ENCODE results near the gene PRICKLE4.

Gene PRICKLE4

DNA sequence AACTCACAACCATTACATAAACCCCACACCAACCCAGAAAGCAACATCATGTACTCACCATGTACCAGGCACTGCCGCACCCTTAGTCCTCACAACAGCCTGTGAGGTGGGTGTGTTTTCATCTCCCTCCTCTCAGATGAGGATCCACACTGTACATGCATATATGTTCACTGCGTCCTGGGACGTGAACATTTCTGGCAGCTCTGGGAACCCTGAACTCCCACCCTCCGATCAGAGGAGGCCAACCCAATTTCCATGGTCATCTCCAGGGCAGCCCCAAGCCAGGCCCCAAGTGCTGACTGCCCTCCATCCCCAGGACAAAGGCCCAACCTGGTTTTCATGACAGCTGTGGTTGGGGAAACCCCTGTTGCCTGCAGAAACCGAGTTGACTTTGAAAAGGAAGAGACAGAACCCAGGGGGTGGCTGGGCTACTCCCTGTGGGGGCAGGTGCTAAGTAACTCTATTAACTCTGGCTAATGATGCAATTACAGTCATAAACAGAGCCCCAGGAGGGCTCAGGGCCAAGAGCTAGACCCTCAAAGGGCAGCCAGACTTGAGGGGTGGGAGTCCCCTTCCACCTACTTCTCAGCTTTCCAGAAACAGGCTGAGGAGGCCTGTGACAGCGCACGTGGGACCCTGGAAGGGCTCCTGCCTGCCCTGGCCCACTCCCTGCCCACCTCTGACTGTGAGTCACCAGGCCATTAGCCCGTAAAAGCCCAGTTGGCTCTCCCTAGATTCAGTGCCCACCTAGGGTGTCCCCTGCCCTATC, 47.8 kb upstream of the PRICKLE4 start:
- Histone ChIP-seq H3K4me3 (ENCODE audit: low read length) (peak overlapping the region; percentile 74), H3K9ac (ENCODE audit: low read length) (peak overlapping the region; percentile 59; the same call in 1 of the 2 replicates)

DNA sequence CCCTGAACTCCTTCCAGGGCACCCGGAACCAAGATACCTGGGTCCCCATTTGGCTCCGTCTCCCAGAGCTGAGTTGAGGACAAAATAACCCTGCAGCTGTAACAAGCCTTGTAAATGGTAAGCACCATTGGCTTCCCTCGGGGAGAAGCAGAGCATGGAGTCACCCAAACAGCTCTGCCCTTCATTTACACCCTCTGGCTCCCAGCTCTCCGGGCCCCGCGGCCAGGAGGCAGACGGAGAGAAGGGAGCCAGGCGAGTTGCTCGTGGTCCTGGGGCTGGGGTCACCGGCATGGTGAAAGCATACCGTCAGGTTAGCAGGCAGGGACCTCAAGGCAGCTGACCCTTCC, 47.2 kb upstream of the PRICKLE4 start:
- Histone ChIP-seq H3K4me2 (ENCODE audit: low read depth, low read length) (peak overlapping the region; percentile 99), H3K9me3 (replicated peaks; ENCODE audit: insufficient read depth, low read length) (no peaks in the 10 kb centered on the region), H3F3A (ENCODE audit: insufficient read depth, low read length) (peaks cover 19% of the 10 kb centered on the region), H3K27ac (ENCODE audit: low read length) (peak overlapping the region; percentile 80), H3K4me3 (ENCODE audit: low read length) (peak overlapping the region; percentile 74), H2AFZ (ENCODE audit: low read length) (peak overlapping the region; percentile 77), H4K20me1 (ENCODE audit: insufficient read depth, low read length) (no peaks in the 10 kb centered on the region), H3K79me2 (ENCODE audit: low read length) (peaks cover 48% of the 10 kb centered on the region), H3K4me1 (ENCODE audit: low read length) (peaks cover 20% of the 10 kb centered on the region), H3K36me3 (replicated peaks; ENCODE audit: insufficient read depth, low read length) (no peaks in the 10 kb centered on the region), H3K9me2 (replicated peaks; ENCODE audit: insufficient read depth, low read length) (no peaks in the 10 kb centered on the region), H3K27me3 (replicated peaks; ENCODE audit: insufficient read depth, low read length) (no peaks in the 10 kb centered on the region), H3K9ac (ENCODE audit: low read length) (peak overlapping the region; percentile 59; the same call in 1 of the 2 replicates)
- no peak for DNase-seq
- TF ChIP-seq CTCF (IDR thresholded peaks at IDR 0.05; ENCODE audit: low read length) (no peak), EZH2phosphoT487 (IDR thresholded peaks at IDR 0.05; ENCODE audit: low read length) (no peak), EZH2 (optimal IDR thresholded peaks at IDR 0.05; ENCODE audit: low read depth, low read length) (no peak)

More for the DNA sequence above, 47.8 kb upstream of the PRICKLE4 start:
- TF ChIP-seq CTCF (IDR thresholded peaks at IDR 0.05; ENCODE audit: low read length) (no peak), EZH2phosphoT487 (IDR thresholded peaks at IDR 0.05; ENCODE audit: low read length) (no peak), EZH2 (optimal IDR thresholded peaks at IDR 0.05; ENCODE audit: low read depth, low read length) (no peak)
- Histone ChIP-seq H2AFZ (ENCODE audit: low read length) (peak overlapping the region; percentile 77; the same call in 1 of the 2 replicates), H4K20me1 (ENCODE audit: insufficient read depth, low read length) (no peaks in the 10 kb centered on the region), H3K79me2 (ENCODE audit: low read length) (peaks cover 50% of the 10 kb centered on the region), H3K36me3 (replicated peaks; ENCODE audit: insufficient read depth, low read length) (no peaks in the 10 kb centered on the region), H3K9me3 (replicated peaks; ENCODE audit: insufficient read depth, low read length) (no peaks in the 10 kb centered on the region), H3K9me2 (replicated peaks; ENCODE audit: insufficient read depth, low read length) (no peaks in the 10 kb centered on the region), H3F3A (ENCODE audit: insufficient read depth, low read length) (peaks cover 19% of the 10 kb centered on the region), H3K27ac (ENCODE audit: low read length) (peak overlapping the region; percentile 80; the same call in 1 of the 2 replicates), H3K4me2 (ENCODE audit: low read depth, low read length) (peak overlapping the region; percentile 99), H3K4me1 (ENCODE audit: low read length) (peaks cover 20% of the 10 kb centered on the region), H3K27me3 (replicated peaks; ENCODE audit: insufficient read depth, low read length) (no peaks in the 10 kb centered on the region)
- DNase-seq, result peak; percentile 87

- H3K27ac ChIP-seq (ENCODE audit: low read length), result peak overlapping the region; percentile 80
- H4K20me1 ChIP-seq (ENCODE audit: insufficient read depth, low read length), result no peaks in the 10 kb centered on the region
- no peaks in the 10 kb centered on the region for H3K36me3 ChIP-seq (replicated peaks; ENCODE audit: insufficient read depth, low read length)
- no peaks in the 10 kb centered on the region for H3K27me3 ChIP-seq (replicated peaks; ENCODE audit: insufficient read depth, low read length)
- peaks cover 47% of the 10 kb centered on the region for H3K79me2 ChIP-seq (ENCODE audit: low read length)
- peaks cover 19% of the 10 kb centered on the region for H3F3A ChIP-seq (ENCODE audit: insufficient read depth, low read length)
- DNase-seq, result peak; percentile 75
- no peaks in the 10 kb centered on the region for H3K9me3 ChIP-seq (replicated peaks; ENCODE audit: insufficient read depth, low read length)
- H3K4me2 ChIP-seq (ENCODE audit: low read depth, low read length), result peak overlapping the region; percentile 99
- peak overlapping the region; percentile 83 for H2AFZ ChIP-seq (ENCODE audit: low read length)
- peak overlapping the region; percentile 59; the same call in 1 of the 2 replicates for H3K9ac ChIP-seq (ENCODE audit: low read length)
- peak overlapping the region; percentile 74 for H3K4me3 ChIP-seq (ENCODE audit: low read length)
- TF ChIP-seq CTCF (IDR thresholded peaks at IDR 0.05; ENCODE audit: low read length) (no peak), EZH2phosphoT487 (IDR thresholded peaks at IDR 0.05; ENCODE audit: low read length) (no peak), EZH2 (optimal IDR thresholded peaks at IDR 0.05; ENCODE audit: low read depth, low read length) (no peak)
- H3K9me2 ChIP-seq (replicated peaks; ENCODE audit: insufficient read depth, low read length), result no peaks in the 10 kb centered on the region
- H3K4me1 ChIP-seq (ENCODE audit: low read length), result peaks cover 20% of the 10 kb centered on the region
These were observed 46.6 kb upstream of the PRICKLE4 start for GRCh38 chr6:41733707-41734665.
